Measurements from ENCODE around the gene INAVA.

- no peak for TF ChIP-seq CTCF (IDR thresholded peaks at IDR 0.05; ENCODE audit: poor library complexity)
- TF ChIP-seq EZH2phosphoT487 (IDR thresholded peaks at IDR 0.05; ENCODE audit: low read depth, severe bottlenecking, unreplicated experiment) = no peak
- no peak for TF ChIP-seq EZH2 (IDR thresholded peaks at IDR 0.05; ENCODE audit: borderline replicate concordance)
These were observed 17.7 kb upstream of the INAVA start for GRCh38 chr1:200877010-200877409.
